DND-41 (cell line): ENCODE results near the gene ADAMTS13.

Source experiments
- ATAC-seq: fragments of 200-7000 bp; cut with Tn5 transposase; 3 replicates; pipeline ENCODE4 v1.9.1; 2021; ENCODE audit warnings: low read depth; ENCODE audit not compliant: insufficient read depth
- DNase-seq: peaks from one replicate; pipeline ENCODE4 v3.0.0-alpha.2; 2020
- H2AFZ ChIP-seq: 2 replicates; pipeline ENCODE4 v1.6.0; 2012; ENCODE audit warnings: low read depth, low read length
- H3K27ac ChIP-seq: 2 replicates; pipeline ENCODE4 v1.5.1; 2012; ENCODE audit warnings: low read length, inconsistent platforms
- H3K27me3 ChIP-seq: fragments of 200-600 bp; sonication (generic); 2 replicates; pipeline ENCODE4 v1.6.0; 2012; ENCODE audit warnings: low read length, mild to moderate bottlenecking, inconsistent platforms; ENCODE audit not compliant: insufficient read depth, poor library complexity
- H3K36me3 ChIP-seq: 2 replicates; pipeline ENCODE4 v1.5.1; 2012; ENCODE audit warnings: low read length, inconsistent platforms; ENCODE audit not compliant: insufficient read depth
- H3K4me1 ChIP-seq: 2 replicates; pipeline ENCODE4 v1.5.1; 2012; ENCODE audit warnings: mild to moderate bottlenecking, low read length; ENCODE audit not compliant: insufficient read depth
- H3K4me2 ChIP-seq: 2 replicates; pipeline ENCODE4 v1.6.0; 2012; ENCODE audit warnings: mild to moderate bottlenecking, moderate library complexity, low read length, inconsistent platforms; ENCODE audit not compliant: insufficient read depth
- H3K4me3 ChIP-seq, 2 experiments: fragments of 200-600 bp in 1 of 2; shearing (Covaris generic) in 1 of 2; 2 replicates each; pipeline ENCODE4 v1.5.1; 2012 to 2016; ENCODE audit warnings: inconsistent platforms in 2 of 2, low read length in 2 of 2, mild to moderate bottlenecking in 2 of 2, low read depth in 1 of 2, moderate library complexity in 1 of 2
- H3K79me2 ChIP-seq: 2 replicates; pipeline ENCODE4 v1.6.0; 2012; ENCODE audit warnings: low read length, inconsistent platforms; ENCODE audit not compliant: insufficient read depth
- H3K9ac ChIP-seq: 2 replicates; pipeline ENCODE4 v1.6.0; 2012; ENCODE audit warnings: low read depth, mild to moderate bottlenecking, inconsistent platforms, low read length, moderate library complexity
- H3K9me3 ChIP-seq: 2 replicates; pipeline ENCODE4 v1.5.1; 2012; ENCODE audit warnings: low read length, moderate library complexity, mild to moderate bottlenecking, inconsistent platforms; ENCODE audit not compliant: insufficient read depth, severe bottlenecking
- H4K20me1 ChIP-seq: 2 replicates; pipeline ENCODE4 v1.6.0; 2012; ENCODE audit warnings: low read length; ENCODE audit not compliant: insufficient read depth
- CTCF ChIP-seq: IDR thresholded peaks from 2 replicates; pipeline ENCODE4 v1.5.1; 2012; ENCODE audit warnings: borderline replicate concordance, low read length, moderate library complexity, mild to moderate bottlenecking; ENCODE audit not compliant: poor library complexity, severe bottlenecking; ENCODE audit errors: extremely low read depth
- EZH2 ChIP-seq: IDR thresholded peaks from 3 replicates; pipeline ENCODE4 v1.6.1; 2012; ENCODE audit warnings: borderline replicate concordance, low read depth, mild to moderate bottlenecking, moderate library complexity, low read length, inconsistent platforms; ENCODE audit not compliant: severe bottlenecking

Gene ADAMTS13

GRCh38 chr9:133397370-133397769, 24.8 kb upstream of the ADAMTS13 start:
- DNase-seq (no peak), ATAC-seq (no peak)
- Histone ChIP-seq H4K20me1 (no peaks in the 10 kb centered on the region), H3K9me3 (no peaks in the 10 kb centered on the region), H3K4me3 (no peak overlapping the region), H3K27ac (no peak overlapping the region), H3K4me2 (no peak overlapping the region), H3K36me3 (no peaks in the 10 kb centered on the region), H3K79me2 (no peaks in the 10 kb centered on the region), H3K27me3 (no peaks in the 10 kb centered on the region), H3K4me1 (no peaks in the 10 kb centered on the region), H3K9ac (no peak overlapping the region), H2AFZ (no peak overlapping the region)
- TF ChIP-seq CTCF (no peak), EZH2 (no peak)

- no peaks in the 10 kb centered on the region for H3K36me3 ChIP-seq
- H3K79me2 ChIP-seq: no peaks in the 10 kb centered on the region
- H3K4me3 ChIP-seq: no peak overlapping the region
- no peak overlapping the region for H2AFZ ChIP-seq
- no peak for ATAC-seq
- no peaks in the 10 kb centered on the region for H3K27me3 ChIP-seq
- H3K9ac ChIP-seq: no peak overlapping the region
- no peaks in the 10 kb centered on the region for H3K9me3 ChIP-seq
- DNase-seq: no peak
- TF ChIP-seq CTCF (no peak), EZH2 (no peak)
- H3K27ac ChIP-seq: no peak overlapping the region
- no peak overlapping the region for H3K4me2 ChIP-seq
- no peaks in the 10 kb centered on the region for H4K20me1 ChIP-seq
- no peaks in the 10 kb centered on the region for H3K4me1 ChIP-seq
Measured at GRCh38 chr9:133397895-133398294, 24.3 kb upstream of the ADAMTS13 start.

GRCh38 chr9:133400292-133400691, 21.9 kb upstream of the ADAMTS13 start:
- H2AFZ ChIP-seq: no peak overlapping the region
- no peak overlapping the region for H3K4me2 ChIP-seq
- H3K4me1 ChIP-seq: no peaks in the 10 kb centered on the region
- no peak overlapping the region for H3K27ac ChIP-seq
- no peak overlapping the region for H3K9ac ChIP-seq
- H3K4me3 ChIP-seq: no peak overlapping the region
- peaks cover 11% of the 10 kb centered on the region for H3K36me3 ChIP-seq
- TF ChIP-seq CTCF: no peak
- no peak for TF ChIP-seq EZH2
- ATAC-seq: no peak
- H3K79me2 ChIP-seq: no peaks in the 10 kb centered on the region
- H3K27me3 ChIP-seq: no peaks in the 10 kb centered on the region
- H4K20me1 ChIP-seq: peaks cover 6% of the 10 kb centered on the region; the same call in 1 of the 2 replicates
- DNase-seq: no peak
- H3K9me3 ChIP-seq: no peaks in the 10 kb centered on the region

- ATAC-seq: no peak
- H3K79me2 ChIP-seq: no peaks in the 10 kb centered on the region
- H3K27ac ChIP-seq: no peak overlapping the region
- H3K4me3 ChIP-seq: no peak overlapping the region
- H3K36me3 ChIP-seq: peaks cover 24% of the 10 kb centered on the region
- TF ChIP-seq EZH2 (no peak), CTCF (no peak)
- H2AFZ ChIP-seq: no peak overlapping the region
- no peak overlapping the region for H3K4me2 ChIP-seq
- H3K4me1 ChIP-seq: no peaks in the 10 kb centered on the region
- no peak overlapping the region for H3K9ac ChIP-seq
- H3K9me3 ChIP-seq: no peaks in the 10 kb centered on the region
- H3K27me3 ChIP-seq: no peaks in the 10 kb centered on the region
- DNase-seq: no peak
- peaks cover 8% of the 10 kb centered on the region for H4K20me1 ChIP-seq
Measured at GRCh38 chr9:133401588-133401987, 20.6 kb upstream of the ADAMTS13 start.
